Fibroblast of mammary gland (primary cell): Measurements from ENCODE around the gene CAST.

ENCODE experiments used
- DNase-seq: peaks from one replicate; pipeline ENCODE4 v3.0.0-alpha.2; 2010; ENCODE audit warnings: low read depth
- H3K4me3 ChIP-seq: 2 replicates; pipeline ENCODE4 v1.5.1; 2011; ENCODE audit warnings: low read depth, mild to moderate bottlenecking, low read length, moderate library complexity; ENCODE audit not compliant: control insufficient read depth
- TF ChIP-seq, protein P1 (sequence below): conservative IDR thresholded peaks from 2 replicates; pipeline ENCODE4 v1.5.1; 2011; ENCODE audit warnings: low read depth, low read length, inconsistent platforms; ENCODE audit not compliant: control insufficient read depth, insufficient read depth

Gene CAST

DNA sequence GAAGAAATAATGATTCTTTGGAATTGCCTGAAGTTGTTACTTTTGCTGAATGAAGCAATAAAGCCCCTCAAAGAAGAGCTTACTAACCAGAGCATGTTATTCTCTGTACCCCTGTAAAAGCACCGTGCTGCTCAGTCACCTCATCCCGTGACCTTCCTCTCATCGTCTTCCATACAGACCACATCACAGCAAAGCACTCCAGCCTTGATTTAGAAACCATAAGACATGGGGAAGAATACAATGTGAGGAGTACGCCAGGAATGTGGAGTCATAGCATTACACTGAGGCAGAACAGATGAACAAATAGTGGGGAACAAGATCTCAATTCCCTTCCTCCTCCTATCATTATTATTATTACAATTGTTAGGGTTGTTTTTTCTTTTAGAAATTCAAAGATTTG is 96.4 kb downstream of the CAST start:
- no peak overlapping the region for H3K4me3 ChIP-seq
- TF ChIP-seq, protein P1, sequence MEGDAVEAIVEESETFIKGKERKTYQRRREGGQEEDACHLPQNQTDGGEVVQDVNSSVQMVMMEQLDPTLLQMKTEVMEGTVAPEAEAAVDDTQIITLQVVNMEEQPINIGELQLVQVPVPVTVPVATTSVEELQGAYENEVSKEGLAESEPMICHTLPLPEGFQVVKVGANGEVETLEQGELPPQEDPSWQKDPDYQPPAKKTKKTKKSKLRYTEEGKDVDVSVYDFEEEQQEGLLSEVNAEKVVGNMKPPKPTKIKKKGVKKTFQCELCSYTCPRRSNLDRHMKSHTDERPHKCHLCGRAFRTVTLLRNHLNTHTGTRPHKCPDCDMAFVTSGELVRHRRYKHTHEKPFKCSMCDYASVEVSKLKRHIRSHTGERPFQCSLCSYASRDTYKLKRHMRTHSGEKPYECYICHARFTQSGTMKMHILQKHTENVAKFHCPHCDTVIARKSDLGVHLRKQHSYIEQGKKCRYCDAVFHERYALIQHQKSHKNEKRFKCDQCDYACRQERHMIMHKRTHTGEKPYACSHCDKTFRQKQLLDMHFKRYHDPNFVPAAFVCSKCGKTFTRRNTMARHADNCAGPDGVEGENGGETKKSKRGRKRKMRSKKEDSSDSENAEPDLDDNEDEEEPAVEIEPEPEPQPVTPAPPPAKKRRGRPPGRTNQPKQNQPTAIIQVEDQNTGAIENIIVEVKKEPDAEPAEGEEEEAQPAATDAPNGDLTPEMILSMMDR = no peak
- DNase-seq = peak; percentile 45

DNA sequence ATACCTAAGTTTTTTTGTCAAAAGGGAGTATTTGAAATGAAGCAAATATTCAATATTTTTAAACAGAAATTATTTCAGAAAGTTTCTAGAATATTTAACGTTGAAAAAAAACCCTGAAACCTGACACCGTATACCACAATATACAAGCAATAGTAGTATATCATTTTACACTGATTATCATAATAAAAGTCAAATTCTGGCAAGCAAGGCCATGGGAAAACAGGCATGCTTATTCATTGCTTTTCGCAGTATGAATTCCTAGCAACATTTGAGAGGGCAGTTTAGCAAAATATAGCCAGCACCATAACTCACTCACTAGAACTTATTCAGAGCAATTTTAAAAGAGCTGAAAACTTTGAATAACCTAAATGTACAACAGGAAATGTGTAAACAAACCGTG is 99.4 kb downstream of the CAST start:
- TF ChIP-seq, protein P1 = no peak
- no peak for DNase-seq
- H3K4me3 ChIP-seq = no peak overlapping the region

DNA sequence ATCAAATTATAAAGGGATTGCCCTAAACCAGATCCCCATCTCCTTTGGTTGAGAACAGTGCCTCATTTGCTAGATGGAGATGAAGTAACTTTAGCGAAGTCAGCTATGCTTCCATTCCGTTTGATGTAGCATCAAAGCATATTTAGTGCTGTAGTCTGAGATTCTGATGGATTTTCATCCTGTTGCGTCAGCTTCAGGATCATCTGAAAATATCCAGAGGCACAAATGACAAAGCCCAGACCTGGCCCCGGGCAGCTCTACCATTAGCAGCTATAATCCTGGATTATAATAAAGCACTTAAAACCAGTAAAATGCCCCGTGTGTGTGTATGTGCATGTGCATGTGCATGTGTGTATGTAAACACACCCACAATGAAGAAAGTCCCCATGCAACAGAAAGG is 100.8 kb downstream of the CAST start:
- TF ChIP-seq, protein P1 = no peak
- no peak for DNase-seq

DNA sequence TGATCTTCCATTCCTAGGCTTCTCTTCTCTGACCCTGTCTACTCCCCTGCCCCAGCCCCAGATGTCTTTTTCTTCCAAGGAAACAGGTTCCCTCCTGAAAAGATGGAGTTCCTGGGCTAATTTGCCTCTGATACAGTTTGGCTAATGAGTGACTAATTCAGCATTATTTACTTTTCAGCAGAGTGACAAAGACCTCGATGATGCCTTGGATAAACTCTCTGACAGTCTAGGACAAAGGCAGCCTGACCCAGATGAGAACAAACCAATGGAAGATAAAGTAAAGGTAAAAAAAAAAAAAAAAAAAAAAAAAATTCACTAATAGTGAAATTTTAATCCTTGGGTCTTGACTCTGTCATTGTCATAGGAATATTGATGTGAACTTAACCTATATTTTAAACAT is 102.9 kb downstream of the CAST start:
- DNase-seq = no peak
- no peak overlapping the region for H3K4me3 ChIP-seq
- TF ChIP-seq, protein P1 = no peak

More for the DNA sequence above, 100.8 kb downstream of the CAST start:
- H3K4me3 ChIP-seq = no peak overlapping the region

DNA sequence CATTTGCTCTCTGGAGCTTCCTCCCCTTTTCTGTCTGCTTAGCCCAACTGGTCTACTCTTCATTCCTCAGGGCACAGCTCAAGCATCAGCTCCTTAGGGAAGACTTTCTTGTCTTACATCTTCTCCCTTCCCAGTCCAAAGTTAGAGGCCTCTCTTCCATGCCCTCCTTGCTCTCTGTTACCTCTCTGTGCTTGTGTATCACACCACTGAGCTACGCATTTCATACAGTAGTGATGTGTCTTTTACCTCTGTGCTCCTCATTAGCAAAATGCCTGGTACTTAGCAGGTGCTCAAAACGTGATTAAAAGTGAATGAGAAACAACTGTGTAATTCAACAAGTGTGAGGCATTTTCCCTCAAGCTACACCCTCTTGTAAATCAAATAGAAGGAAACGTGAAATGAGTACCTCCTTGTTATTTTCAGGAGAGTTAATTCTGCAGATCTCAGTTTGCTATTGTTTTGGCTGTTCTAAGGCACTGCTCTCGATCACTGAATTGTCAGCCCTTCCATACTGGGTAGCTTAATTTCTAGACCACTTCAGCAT is 106.6 kb downstream of the CAST start:
- TF ChIP-seq, protein P1 = no peak
- H3K4me3 ChIP-seq = no peak overlapping the region
- DNase-seq = no peak

DNA sequence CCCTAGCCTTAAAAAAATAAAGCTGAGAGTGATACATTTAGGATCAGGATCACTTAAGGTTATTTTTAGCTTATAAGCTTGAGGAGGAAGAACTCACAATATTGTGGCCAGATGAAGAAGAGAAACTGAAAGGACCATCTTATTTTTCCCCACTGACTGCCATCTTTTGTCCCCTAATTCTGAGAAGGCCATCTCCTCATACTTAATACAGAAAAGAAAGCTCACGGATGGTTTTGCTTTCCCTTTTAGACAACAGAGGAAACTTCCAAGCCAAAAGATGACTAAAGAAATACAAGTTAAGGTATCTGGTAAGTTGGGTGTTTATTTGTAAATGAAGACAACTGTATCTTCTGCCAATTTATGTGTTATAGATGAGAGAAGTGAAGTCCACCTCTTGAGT is 109.2 kb downstream of the CAST start:
- TF ChIP-seq, protein P1 = no peak
- H3K4me3 ChIP-seq = no peak overlapping the region
- DNase-seq = no peak

DNA sequence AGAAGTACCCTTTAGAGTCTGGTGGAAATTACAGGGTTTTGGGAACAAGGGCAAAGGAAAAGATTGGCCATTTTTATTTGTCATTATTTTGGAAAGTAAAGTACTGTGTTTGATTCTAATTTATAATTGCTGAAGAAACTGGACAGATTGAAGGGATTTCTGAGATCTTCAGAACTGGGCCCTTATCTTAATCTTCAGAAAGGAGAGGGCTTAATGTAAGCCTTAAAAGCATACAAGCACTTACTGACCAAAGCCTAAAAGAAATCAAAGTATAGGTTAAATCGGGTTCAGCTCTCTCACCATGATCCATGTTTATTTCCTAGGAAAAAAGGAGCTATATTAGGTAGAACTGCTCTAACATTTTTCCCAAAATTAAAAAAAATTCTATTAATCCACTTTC is 109.9 kb downstream of the CAST start:
- no peak for DNase-seq
- TF ChIP-seq, protein P1 = no peak
- no peak overlapping the region for H3K4me3 ChIP-seq
